ENCODE measurements around the gene UBE2D1.

UBE2D1 gene

DNA sequence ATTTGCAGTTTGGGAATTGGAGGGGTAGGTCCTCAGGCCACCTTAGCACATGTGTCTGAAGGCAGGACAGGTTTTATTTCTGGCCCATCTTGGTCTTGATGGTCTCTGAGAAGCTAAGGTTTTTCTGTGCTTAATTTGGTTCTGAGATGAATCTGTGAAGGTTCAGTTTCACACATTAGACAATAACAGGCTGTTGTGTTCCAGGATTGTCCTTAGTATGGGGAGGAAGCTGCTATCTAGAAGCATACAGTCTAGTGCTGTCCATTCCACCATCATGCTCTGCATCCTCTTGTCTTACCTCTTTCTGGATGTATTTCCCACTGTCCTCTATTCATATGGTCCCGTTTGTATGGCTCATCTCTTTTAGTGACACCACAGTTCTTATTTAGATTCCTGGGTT lies 7.1 kb downstream of the UBE2D1 start:
- no peak for DNase-seq

DNA sequence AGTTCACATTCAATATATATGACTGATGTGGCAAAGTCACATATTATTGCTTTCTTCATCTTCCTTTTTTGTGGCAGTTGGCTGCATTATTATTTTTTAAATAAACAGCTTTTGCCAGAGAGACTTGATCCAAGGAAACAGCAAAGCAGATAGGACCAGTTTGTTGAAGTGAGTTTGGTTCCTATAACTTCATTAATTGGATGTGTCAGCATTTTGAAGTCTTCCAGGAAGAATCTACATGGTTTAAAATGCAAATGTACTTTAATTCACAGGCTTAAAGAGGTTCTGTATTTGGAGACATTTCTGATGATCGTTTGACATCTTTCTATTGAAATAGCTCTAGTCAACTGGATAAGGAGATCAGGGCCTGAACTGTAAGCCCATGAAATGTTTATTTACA lies 13.2 kb downstream of the UBE2D1 start:
- no peak for DNase-seq

DNA sequence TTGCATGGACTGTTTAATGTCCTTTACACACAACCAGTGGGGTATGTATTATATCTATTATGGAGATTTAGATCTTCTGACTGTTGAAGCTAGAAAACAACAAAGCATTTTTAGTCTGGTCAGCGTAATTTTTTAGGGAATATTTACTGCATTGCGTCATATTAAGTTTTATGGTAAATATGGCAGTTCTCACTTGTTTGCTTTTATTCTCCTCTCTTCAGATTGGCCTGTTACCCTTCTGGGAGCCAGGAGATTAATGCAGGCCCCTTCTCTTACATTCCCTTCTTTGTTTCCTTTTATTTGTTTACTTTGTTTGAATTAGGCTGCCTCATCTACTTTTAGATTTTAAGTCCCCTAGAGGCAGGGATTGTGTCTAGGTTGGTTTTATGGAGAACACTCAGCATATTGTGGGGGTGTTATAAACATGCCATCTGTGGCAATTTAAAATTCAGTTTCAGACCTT lies 13.8 kb downstream of the UBE2D1 start:
- no peak for DNase-seq

GRCh38 chr10:58350023-58350422 lies 15.2 kb downstream of the UBE2D1 start:
- no peak for DNase-seq

DNA sequence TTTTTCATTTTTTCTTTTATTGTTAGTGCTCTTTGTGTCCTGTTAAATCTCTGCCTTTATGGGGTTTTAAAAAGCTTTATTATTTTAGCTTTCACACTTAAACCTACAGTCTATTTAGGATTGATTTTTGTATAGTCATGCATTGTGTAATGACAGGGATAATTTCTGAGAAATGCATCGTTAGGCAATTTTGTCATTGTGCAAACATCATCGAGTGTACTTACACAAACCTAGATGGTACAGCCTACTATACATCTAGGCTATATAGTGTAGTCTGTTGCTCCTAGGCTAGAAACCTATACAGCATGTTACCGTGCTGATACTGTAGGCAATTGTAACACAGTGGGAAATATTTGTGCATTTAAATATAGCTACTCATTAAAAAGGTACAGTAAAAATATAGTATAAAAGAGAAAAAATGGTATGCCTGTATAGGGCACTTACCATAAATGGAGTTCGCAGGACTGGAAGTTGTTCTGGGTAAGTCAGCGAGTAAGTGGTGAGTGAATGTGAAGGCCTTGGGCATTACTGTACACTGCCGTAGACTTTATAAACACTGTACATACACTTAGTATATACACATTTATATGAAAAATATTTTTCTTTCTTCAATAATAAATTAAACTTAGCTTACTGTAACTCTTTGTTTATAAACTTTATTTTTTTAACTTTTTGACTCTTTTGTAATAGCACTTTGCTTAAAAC lies 16.0 kb downstream of the UBE2D1 start:
- no peak for DNase-seq

DNA sequence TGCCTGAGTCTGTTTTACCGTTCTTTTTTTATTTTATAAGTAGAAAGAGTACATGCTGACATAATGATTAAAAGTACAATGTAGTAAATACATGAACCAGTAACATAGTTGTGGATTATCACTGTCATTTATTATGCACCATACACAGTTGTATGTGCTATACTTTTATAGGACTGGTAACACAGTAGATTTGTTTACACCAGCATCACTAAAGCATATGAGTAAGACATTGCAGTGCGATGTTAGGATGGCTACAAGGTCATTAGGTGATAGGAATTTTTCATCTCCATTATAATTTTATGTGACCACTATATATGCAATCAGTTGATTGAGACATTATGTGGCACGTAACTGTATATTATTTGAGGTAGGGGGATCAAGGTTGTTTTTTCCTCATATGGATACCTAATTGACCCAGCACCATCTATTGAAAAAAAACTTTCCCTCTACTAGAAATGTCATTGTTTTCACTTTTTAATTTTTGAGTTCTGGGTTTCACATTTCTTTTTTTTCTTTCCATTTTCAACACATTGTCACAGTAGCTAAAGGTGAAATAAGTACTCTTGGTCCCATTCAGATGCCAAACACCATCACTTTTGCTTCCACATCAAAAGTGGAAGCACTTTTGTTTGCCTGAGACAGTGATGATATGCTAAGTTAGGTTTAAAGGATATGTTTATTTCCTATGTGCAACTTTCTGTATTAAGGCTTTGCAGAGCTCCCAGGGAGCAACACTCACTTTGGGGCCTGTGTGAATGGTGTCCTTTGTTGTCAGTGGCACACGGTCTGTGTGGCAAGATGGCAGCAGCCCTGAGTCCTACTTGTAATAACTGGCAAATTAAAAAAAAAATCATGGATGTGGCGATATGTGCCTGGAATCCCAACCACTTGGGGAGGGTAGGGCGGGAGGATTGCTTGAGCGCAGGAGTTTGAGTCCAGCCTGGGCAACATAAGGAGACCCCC lies 17.1 kb downstream of the UBE2D1 start:
- DNase-seq, result no peak

DNA sequence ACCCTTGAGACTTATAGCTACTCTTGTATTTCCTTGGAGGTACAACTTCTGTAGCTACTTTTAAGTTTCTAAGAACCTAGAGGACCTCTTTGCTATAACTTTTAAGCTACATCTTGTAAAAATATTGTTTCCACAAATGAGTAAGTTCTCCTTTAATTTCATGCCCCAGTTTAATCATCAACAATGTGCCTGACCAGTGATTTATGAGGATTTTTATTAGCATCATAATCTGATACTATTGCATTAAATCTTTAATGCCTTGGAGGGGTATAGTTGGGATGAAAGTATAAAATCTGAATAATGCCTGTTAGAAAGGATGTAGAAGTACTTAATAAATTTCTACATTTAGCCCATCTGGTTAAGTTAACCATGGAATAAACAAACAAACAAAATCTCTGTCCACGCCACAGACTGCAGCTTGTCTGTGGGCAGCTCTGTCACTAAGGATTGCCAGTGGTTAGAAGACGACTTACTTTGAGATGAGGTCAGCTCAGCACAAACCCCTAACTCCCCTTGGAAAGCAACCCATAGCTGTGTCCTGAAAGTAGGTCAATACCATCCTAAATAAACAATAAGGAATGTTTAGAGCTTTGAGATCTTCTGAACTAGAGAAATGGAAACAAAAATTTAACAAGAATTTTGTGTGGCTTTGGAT lies 18.3 kb downstream of the UBE2D1 start:
- no peak for DNase-seq

- DNase-seq, result no peak
Measured at GRCh38 chr10:58356756-58357155, 21.9 kb downstream of the UBE2D1 start.

DNA sequence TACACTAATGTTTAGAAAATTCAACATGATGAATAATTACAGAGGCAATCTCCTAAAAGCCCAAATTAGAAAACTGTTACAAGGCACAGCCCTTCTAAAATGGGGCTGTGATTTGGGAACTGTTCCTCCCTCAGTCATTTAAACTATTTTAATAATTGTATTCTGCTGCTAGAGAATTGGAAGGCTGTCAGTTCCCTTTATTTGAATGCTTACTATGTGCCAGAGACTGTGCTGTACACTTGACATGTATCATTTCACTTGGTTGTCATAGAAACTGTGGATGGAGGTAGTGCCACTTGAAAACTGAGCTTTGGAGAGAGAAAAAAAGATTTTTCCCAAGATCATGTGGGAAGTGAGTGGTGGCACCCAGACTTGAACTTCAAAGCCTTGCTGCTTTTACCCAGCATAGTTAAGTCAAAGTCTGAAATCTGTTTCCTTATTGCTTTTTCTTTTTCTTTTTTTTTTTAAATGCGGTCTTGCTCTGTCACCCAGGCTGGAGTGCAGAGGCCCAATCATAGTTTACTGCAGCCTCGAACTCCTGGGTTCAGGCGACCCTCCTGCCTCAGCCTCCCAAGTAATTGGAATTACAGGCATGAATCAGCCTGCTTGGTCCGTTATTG lies 23.6 kb downstream of the UBE2D1 start:
- DNase-seq, result no peak

DNA sequence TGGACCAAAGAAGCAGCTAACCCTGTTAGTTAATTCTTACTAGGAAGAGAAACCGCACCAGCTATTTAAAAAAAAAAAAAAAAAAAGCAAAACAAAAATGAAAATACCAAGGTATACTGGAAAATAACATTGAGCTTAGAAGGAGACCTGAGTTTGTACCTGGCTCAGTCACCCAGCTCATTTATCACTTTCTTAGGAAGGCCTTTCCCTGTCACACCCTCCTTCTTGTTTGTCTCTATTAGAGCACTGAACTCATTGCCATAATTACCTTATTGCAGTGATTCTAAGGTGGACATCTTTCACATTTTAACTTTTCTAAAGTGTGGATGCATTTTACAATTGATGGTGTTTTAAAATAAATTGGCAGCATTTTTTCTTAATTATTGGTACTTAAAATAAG lies 24.1 kb downstream of the UBE2D1 start:
- no peak for DNase-seq

DNA sequence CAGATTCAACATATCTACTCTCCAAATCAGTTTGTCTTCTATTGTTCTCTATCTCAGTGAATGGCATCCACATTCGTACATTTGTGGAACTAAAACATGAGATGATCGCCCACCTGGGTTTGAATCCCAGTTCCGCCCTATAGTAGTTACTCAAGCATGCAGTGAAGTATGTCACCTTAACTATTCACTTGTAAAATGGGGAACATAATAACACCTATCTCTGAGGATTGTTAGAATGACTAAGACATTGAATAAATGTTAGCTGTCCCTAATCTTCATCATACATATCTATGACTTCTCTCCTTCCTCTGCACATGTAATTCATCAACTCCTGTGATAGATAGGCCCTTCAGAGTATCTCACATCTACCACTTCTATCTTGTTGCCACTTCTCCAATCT lies 24.7 kb downstream of the UBE2D1 start:
- no peak for DNase-seq

GRCh38 chr10:58360412-58361004 lies 25.7 kb downstream of the UBE2D1 start:
- no peak for DNase-seq

DNA sequence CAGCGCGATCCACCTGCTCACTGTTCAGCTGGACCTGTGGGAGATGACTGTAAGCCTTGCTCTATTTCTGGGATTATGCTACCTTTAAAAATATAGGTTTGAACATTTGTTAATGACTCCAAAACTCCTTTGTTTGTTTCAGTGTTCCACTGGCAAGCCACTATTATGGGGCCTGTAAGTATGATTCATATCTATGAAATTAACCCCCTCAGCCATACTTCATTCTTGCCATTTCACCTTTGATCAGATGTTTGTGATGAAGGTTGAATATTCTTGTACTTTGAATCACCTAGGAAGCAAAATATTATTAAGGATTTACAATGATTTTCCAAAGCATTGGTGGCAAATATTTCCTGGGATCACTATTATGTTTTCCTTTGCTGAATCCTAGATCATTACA lies 26.5 kb downstream of the UBE2D1 start:
- DNase-seq, result no peak

GRCh38 chr10:58362027-58362789 lies 27.4 kb downstream of the UBE2D1 start:
- no peak for DNase-seq

GRCh38 chr10:58367069-58367468 lies 32.3 kb downstream of the UBE2D1 start:
- no peak for DNase-seq

- no peak for DNase-seq
Measured at GRCh38 chr10:58371473-58371872, 36.7 kb downstream of the UBE2D1 start.

- no peak for DNase-seq
Measured at GRCh38 chr10:58372607-58373441, 38.0 kb downstream of the UBE2D1 start.

GRCh38 chr10:58373442-58373827 lies 38.6 kb downstream of the UBE2D1 start:
- DNase-seq, result no peak

- no peak for DNase-seq
Measured at GRCh38 chr10:58382489-58382995, 47.7 kb downstream of the UBE2D1 start.

- DNase-seq, result no peak
Measured at GRCh38 chr10:58384095-58384494, 49.3 kb downstream of the UBE2D1 start.

- no peak for DNase-seq
Measured at GRCh38 chr10:58384544-58384998, 49.8 kb downstream of the UBE2D1 start.

Measured in NCI-H510A (cell line).